Sigmoid colon (tissue), 4 donors: ENCODE results near the gene STK11.

ENCODE experiments used
- CTCF ChIP-seq, 4 experiments: fragments of 450-650 bp in 3 of 4; fragments of 200-600 bp in 1 of 4; IDR thresholded peaks; one replicate each; pipeline ENCODE4 v1.5.1; 2016 to 2019; ENCODE audit warnings: antibody characterized with exemption in 4 of 4, mild to moderate bottlenecking in 3 of 4, moderate library complexity in 2 of 4
- POLR2A ChIP-seq, 2 donors: fragments of 450-650 bp; IDR thresholded peaks; one replicate each; pipeline ENCODE4 v1.6.1; 2016; ENCODE audit warnings: antibody characterized with exemption in 2 of 2, mild to moderate bottlenecking in 2 of 2, moderate library complexity in 2 of 2
- POLR2AphosphoS5 ChIP-seq, 4 donors: sonication (generic); formaldehyde crosslinking; IDR thresholded peaks; one replicate each; pipeline ENCODE4 v1.6.1; 2017; ENCODE audit warnings: antibody characterized with exemption in 4 of 4

GRCh38 chr19:1249298-1249989 lies 43.9 kb downstream of the STK11 start:
- peak; percentile 53 to 78 for TF ChIP-seq POLR2A (IDR thresholded peaks at IDR 0.05)
- TF ChIP-seq CTCF (IDR thresholded peaks at IDR 0.05) = no peak
- TF ChIP-seq POLR2AphosphoS5 (IDR thresholded peaks at IDR 0.05) = peak; percentile 96 to 98 (median 97)
